NCI-H2171 treated with DMSO at 0.1 percent for 48 hours (cell line): ENCODE results near the gene MRPS9.

Experiments
- DNase-seq: peaks from one replicate; lab custom pipeline; 2025; lab: John Stamatoyannopoulos, UW

MRPS9 gene

GRCh38 chr2:105078906-105079495, 41.1 kb downstream of the MRPS9 start:
- DNase-seq, result no peak

- no peak for DNase-seq
These were observed 42.6 kb downstream of the MRPS9 start for GRCh38 chr2:105080461-105080860.

- peak; percentile 52 for DNase-seq
These were observed 43.2 kb downstream of the MRPS9 start for GRCh38 chr2:105081006-105081601.

- DNase-seq, result no peak
These were observed 44.2 kb downstream of the MRPS9 start for GRCh38 chr2:105082107-105082506.

- no peak for DNase-seq
These were observed 47.7 kb downstream of the MRPS9 start for GRCh38 chr2:105085525-105085924.

GRCh38 chr2:105087273-105087672, 49.4 kb downstream of the MRPS9 start:
- no peak for DNase-seq

- no peak for DNase-seq
These were observed 52.2 kb downstream of the MRPS9 start for GRCh38 chr2:105090091-105090490.

- no peak for DNase-seq
These were observed 54.9 kb downstream of the MRPS9 start for GRCh38 chr2:105092797-105093196.

GRCh38 chr2:105099153-105099552, 61.3 kb downstream of the MRPS9 start:
- no peak for DNase-seq

GRCh38 chr2:105100046-105100840, 62.4 kb downstream of the MRPS9 start:
- DNase-seq, result no peak

- DNase-seq, result no peak
These were observed 64.1 kb downstream of the MRPS9 start for GRCh38 chr2:105102001-105102400.

- DNase-seq, result peak; percentile 65
These were observed 65.1 kb downstream of the MRPS9 start for GRCh38 chr2:105102963-105103421.

GRCh38 chr2:105103481-105103880, 65.6 kb downstream of the MRPS9 start:
- peak; percentile 34 for DNase-seq

- DNase-seq, result no peak
These were observed 66.4 kb downstream of the MRPS9 start for GRCh38 chr2:105104208-105104731.

GRCh38 chr2:105110295-105110829, 72.5 kb downstream of the MRPS9 start:
- no peak for DNase-seq

- DNase-seq, result no peak
These were observed 73.7 kb downstream of the MRPS9 start for GRCh38 chr2:105111365-105112150.

- peak; percentile 63 for DNase-seq
These were observed 74.5 kb downstream of the MRPS9 start for GRCh38 chr2:105112345-105112744.

- no peak for DNase-seq
These were observed 75.9 kb downstream of the MRPS9 start for GRCh38 chr2:105113616-105114291.

- peak; percentile 62 for DNase-seq
These were observed 76.7 kb downstream of the MRPS9 start for GRCh38 chr2:105114551-105114950.

- no peak for DNase-seq
These were observed 78.5 kb downstream of the MRPS9 start for GRCh38 chr2:105116348-105116747.

- DNase-seq, result no peak
These were observed 79.7 kb downstream of the MRPS9 start for GRCh38 chr2:105117565-105117964.
